Measurements from ENCODE around the gene DOCK6. TPM values are rescaled to one million over a fixed set of nuclear protein-coding genes. Genes with fewer than 3 reads are reported as not detected.

DOCK6 gene
- total and polyA plus RNA-seq, 2 donors (not counting 1 experiment from before 2014, with no cell fraction given), result 6.9 to 17.7 TPM

GRCh38 chr19:11256189-11256588 lies 6.1 kb downstream of the DOCK6 start:
- Histone ChIP-seq H3K79me2 (ENCODE audit: control insufficient read depth, insufficient read depth, low read length) (no peaks in the 10 kb centered on the region), H3K27me3 (ENCODE audit: control insufficient read depth, insufficient read depth, low read length) (no peaks in the 10 kb centered on the region), H3K36me3 (ENCODE audit: control insufficient read depth, insufficient read depth, low read length) (no peaks in the 10 kb centered on the region), H3K27ac (ENCODE audit: insufficient read depth, low read length) (no peak overlapping the region), H2AFZ (ENCODE audit: low read length) (peak overlapping the region; percentile 55), H3K4me1 (ENCODE audit: control insufficient read depth, extremely low read depth, insufficient read depth, low read length) (peaks cover 8% of the 10 kb centered on the region), H3K9me3 (ENCODE audit: control insufficient read depth, insufficient read depth, low read depth, low read length) (no peaks in the 10 kb centered on the region), H3K4me3 (replicated peaks in 1 of 4; ENCODE audit: control extremely low read depth in 1 of 4, insufficient read depth in 1 of 4, low read depth in 3 of 4, low read length in 4 of 4) (no peak overlapping the region), H4K20me1 (ENCODE audit: control insufficient read depth, extremely low read depth, insufficient read depth, low read length) (no peaks in the 10 kb centered on the region), H3K4me2 (ENCODE audit: extremely low read depth, insufficient read depth, low read length) (peak overlapping the region; percentile 44), H3K9ac (ENCODE audit: insufficient read depth, low read length) (no peak overlapping the region)
- DNase-seq (ENCODE audit: low read depth in 2 of 2), result peak in 1 of 2 donors; percentile 57
- TF ChIP-seq EZH2 (IDR thresholded peaks at IDR 0.05; ENCODE audit: low read length, missing control alignments), result no peak
- no peak for TF ChIP-seq CTCF (conservative IDR thresholded peaks at IDR 0.05 in 1 of 2, IDR thresholded peaks at IDR 0.05 in 1 of 2; ENCODE audit: low read depth in 1 of 2, low read length in 2 of 2)

GRCh38 chr19:11254666-11255065 lies 7.7 kb downstream of the DOCK6 start:
- Histone ChIP-seq H2AFZ (ENCODE audit: low read length) (no peak overlapping the region), H3K27ac (ENCODE audit: insufficient read depth, low read length) (no peak overlapping the region), H4K20me1 (ENCODE audit: control insufficient read depth, extremely low read depth, insufficient read depth, low read length) (no peaks in the 10 kb centered on the region), H3K9ac (ENCODE audit: insufficient read depth, low read length) (no peak overlapping the region), H3K9me3 (ENCODE audit: control insufficient read depth, insufficient read depth, low read depth, low read length) (no peaks in the 10 kb centered on the region), H3K79me2 (ENCODE audit: control insufficient read depth, insufficient read depth, low read length) (no peaks in the 10 kb centered on the region), H3K4me1 (ENCODE audit: control insufficient read depth, extremely low read depth, insufficient read depth, low read length) (peaks cover 8% of the 10 kb centered on the region), H3K4me3 (replicated peaks in 1 of 4; ENCODE audit: control extremely low read depth in 1 of 4, insufficient read depth in 1 of 4, low read depth in 3 of 4, low read length in 4 of 4) (no peak overlapping the region), H3K4me2 (ENCODE audit: extremely low read depth, insufficient read depth, low read length) (no peak overlapping the region), H3K27me3 (ENCODE audit: control insufficient read depth, insufficient read depth, low read length) (no peaks in the 10 kb centered on the region), H3K36me3 (ENCODE audit: control insufficient read depth, insufficient read depth, low read length) (no peaks in the 10 kb centered on the region)
- DNase-seq (ENCODE audit: low read depth in 2 of 2), result no peak
- TF ChIP-seq EZH2 (IDR thresholded peaks at IDR 0.05; ENCODE audit: low read length, missing control alignments) (no peak), CTCF (conservative IDR thresholded peaks at IDR 0.05 in 1 of 2, IDR thresholded peaks at IDR 0.05 in 1 of 2; ENCODE audit: low read depth in 1 of 2, low read length in 2 of 2) (no peak)

GRCh38 chr19:11252665-11253355 lies 9.5 kb downstream of the DOCK6 start:
- no peak overlapping the region for H3K4me3 ChIP-seq (replicated peaks in 1 of 4; ENCODE audit: control extremely low read depth in 1 of 4, insufficient read depth in 1 of 4, low read depth in 3 of 4, low read length in 4 of 4)
- no peaks in the 10 kb centered on the region for H3K27me3 ChIP-seq (ENCODE audit: control insufficient read depth, insufficient read depth, low read length)
- no peaks in the 10 kb centered on the region for H3K79me2 ChIP-seq (ENCODE audit: control insufficient read depth, insufficient read depth, low read length)
- H3K9me3 ChIP-seq (ENCODE audit: control insufficient read depth, insufficient read depth, low read depth, low read length), result no peaks in the 10 kb centered on the region
- no peak overlapping the region for H3K4me2 ChIP-seq (ENCODE audit: extremely low read depth, insufficient read depth, low read length)
- peaks cover 8% of the 10 kb centered on the region for H3K4me1 ChIP-seq (ENCODE audit: control insufficient read depth, extremely low read depth, insufficient read depth, low read length)
- H3K9ac ChIP-seq (ENCODE audit: insufficient read depth, low read length), result no peak overlapping the region
- no peaks in the 10 kb centered on the region for H4K20me1 ChIP-seq (ENCODE audit: control insufficient read depth, extremely low read depth, insufficient read depth, low read length)
- no peak overlapping the region for H2AFZ ChIP-seq (ENCODE audit: low read length)
- TF ChIP-seq EZH2 (IDR thresholded peaks at IDR 0.05; ENCODE audit: low read length, missing control alignments), result no peak
- no peak for TF ChIP-seq CTCF (conservative IDR thresholded peaks at IDR 0.05 in 1 of 2, IDR thresholded peaks at IDR 0.05 in 1 of 2; ENCODE audit: low read depth in 1 of 2, low read length in 2 of 2)
- no peak for DNase-seq (ENCODE audit: low read depth in 2 of 2)
- H3K27ac ChIP-seq (ENCODE audit: insufficient read depth, low read length), result no peak overlapping the region
- no peaks in the 10 kb centered on the region for H3K36me3 ChIP-seq (ENCODE audit: control insufficient read depth, insufficient read depth, low read length)
